ENCODE results near the gene SLC41A3.
"Not testable (repeated sequence)": the region's sequence is repeated elsewhere in the genome, so short reads cannot be mapped to it uniquely, and the experiment has no call there.

SLC41A3 gene

GRCh38 chr3:126107203-126107939, 23.4 kb upstream of the SLC41A3 start:
- no peak for DNase-seq (ENCODE audit: low read depth in 2 of 3, low spot score in 1 of 3)

GRCh38 chr3:126106336-126107202, 22.6 kb upstream of the SLC41A3 start:
- no peak for DNase-seq (ENCODE audit: low read depth in 2 of 3, low spot score in 1 of 3)

GRCh38 chr3:126105691-126106187, 21.8 kb upstream of the SLC41A3 start:
- DNase-seq (ENCODE audit: low read depth in 2 of 3, low spot score in 1 of 3): no peak

- DNase-seq (ENCODE audit: low read depth in 2 of 3, low spot score in 1 of 3): no peak
Observed at GRCh38 chr3:126104742-126105605, 21.1 kb upstream of the SLC41A3 start.

- no peak for DNase-seq (ENCODE audit: low read depth in 2 of 3, low spot score in 1 of 3)
Observed at GRCh38 chr3:126104028-126104635, 20.2 kb upstream of the SLC41A3 start.

GRCh38 chr3:126103121-126104027, 19.4 kb upstream of the SLC41A3 start:
- DNase-seq (ENCODE audit: low read depth in 2 of 3, low spot score in 1 of 3): no peak

- no peak for DNase-seq (ENCODE audit: low read depth in 2 of 3, low spot score in 1 of 3)
Observed at GRCh38 chr3:126102530-126102951, 18.6 kb upstream of the SLC41A3 start.

GRCh38 chr3:126102011-126102410, 18.1 kb upstream of the SLC41A3 start:
- DNase-seq (ENCODE audit: low read depth in 2 of 3, low spot score in 1 of 3): no peak

- no peak for DNase-seq (ENCODE audit: low read depth in 2 of 3, low spot score in 1 of 3)
Observed at GRCh38 chr3:126101521-126101982, 17.6 kb upstream of the SLC41A3 start.

- no peak for DNase-seq (ENCODE audit: low read depth in 2 of 3, low spot score in 1 of 3)
Observed at GRCh38 chr3:126100634-126101301, 16.8 kb upstream of the SLC41A3 start.

- no peak for DNase-seq (ENCODE audit: low read depth in 2 of 3, low spot score in 1 of 3)
Observed at GRCh38 chr3:126100269-126100633, 16.3 kb upstream of the SLC41A3 start.

GRCh38 chr3:126098391-126098858, 14.5 kb upstream of the SLC41A3 start:
- DNase-seq (ENCODE audit: low read depth in 2 of 3, low spot score in 1 of 3): no peak

GRCh38 chr3:126097801-126098200, 13.9 kb upstream of the SLC41A3 start:
- no peak for DNase-seq (ENCODE audit: low read depth in 2 of 3, low spot score in 1 of 3)

GRCh38 chr3:126096274-126096673, 12.3 kb upstream of the SLC41A3 start:
- DNase-seq (ENCODE audit: low read depth in 2 of 3, low spot score in 1 of 3): not testable (repeated sequence)

- DNase-seq (ENCODE audit: low read depth in 2 of 3, low spot score in 1 of 3): not testable (repeated sequence)
Observed at GRCh38 chr3:126092128-126092527, 8.2 kb upstream of the SLC41A3 start.

- no peak for DNase-seq (ENCODE audit: low read depth in 2 of 3, low spot score in 1 of 3)
Observed at GRCh38 chr3:126087552-126088175, 3.7 kb upstream of the SLC41A3 start.

- no peak for DNase-seq (ENCODE audit: low read depth in 2 of 3, low spot score in 1 of 3)
Observed at GRCh38 chr3:126085841-126086240, 1.9 kb upstream of the SLC41A3 start.

- DNase-seq (ENCODE audit: low read depth in 2 of 3, low spot score in 1 of 3): no peak
Observed at GRCh38 chr3:126085276-126085675, 1.4 kb upstream of the SLC41A3 start.
